ENCODE results near the gene YBX2.

The YBX2 gene

GRCh38 chr17:7313088-7313889, 18.9 kb upstream of the YBX2 start (continued):
- no peak for TF ChIP-seq ZBTB11 (tag by site-specific recombination; conservative IDR thresholded peaks at IDR 0.05; ENCODE audit: low read depth)
- no peak for TF ChIP-seq GLI2 (tag by site-specific recombination; IDR thresholded peaks at IDR 0.05; ENCODE audit: borderline replicate concordance, low read depth)
- no peak for TF ChIP-seq ZNF2 (tag by site-specific recombination; IDR thresholded peaks at IDR 0.05)
- TF ChIP-seq ZNF423 (tag by site-specific recombination; IDR thresholded peaks at IDR 0.05) = no peak
- no peak for TF ChIP-seq ZBTB20 (tag by site-specific recombination; IDR thresholded peaks at IDR 0.05)
- TF ChIP-seq BCL11A (tag by site-specific recombination; IDR thresholded peaks at IDR 0.05; ENCODE audit: low read depth) = no peak
- TF ChIP-seq MYNN (tag by site-specific recombination; IDR thresholded peaks at IDR 0.05; ENCODE audit: borderline replicate concordance) = no peak
- TF ChIP-seq ZSCAN4 (tag by site-specific recombination; IDR thresholded peaks at IDR 0.05) = no peak
- TF ChIP-seq ZNF211 (tag by site-specific recombination; IDR thresholded peaks at IDR 0.05; ENCODE audit: low read depth) = no peak
- TF ChIP-seq ZNF792 (tag by site-specific recombination; IDR thresholded peaks at IDR 0.05) = no peak
- TF ChIP-seq, protein P1, sequence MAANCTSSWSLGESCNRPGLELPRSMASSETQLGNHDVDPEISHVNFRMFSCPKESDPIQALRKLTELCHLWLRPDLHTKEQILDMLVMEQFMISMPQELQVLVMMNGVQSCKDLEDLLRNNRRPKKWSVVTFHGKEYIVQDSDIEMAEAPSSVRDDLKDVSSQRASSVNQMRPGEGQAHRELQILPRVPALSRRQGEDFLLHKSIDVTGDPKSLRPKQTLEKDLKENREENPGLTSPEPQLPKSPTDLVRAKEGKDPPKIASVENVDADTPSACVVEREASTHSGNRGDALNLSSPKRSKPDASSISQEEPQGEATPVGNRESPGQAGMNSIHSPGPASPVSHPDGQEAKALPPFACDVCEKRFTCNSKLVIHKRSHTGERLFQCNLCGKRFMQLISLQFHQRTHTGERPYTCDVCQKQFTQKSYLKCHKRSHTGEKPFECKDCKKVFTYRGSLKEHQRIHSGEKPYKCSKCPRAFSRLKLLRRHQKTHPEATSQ (tag by site-specific recombination; IDR thresholded peaks at IDR 0.05) = no peak
- 0 out of 2 replicates have a peak, but pooled peaks have one; percentile 46 for TF ChIP-seq CTCF (tag by site-specific recombination; IDR thresholded peaks at IDR 0.05)
- no peak for TF ChIP-seq ZNF596 (tag by site-specific recombination; IDR thresholded peaks at IDR 0.05)
- 0 out of 2 replicates have a peak, but pooled peaks have one; percentile 36 for TF ChIP-seq IKZF3 (tag by site-specific recombination; IDR thresholded peaks at IDR 0.05)
- no peak for TF ChIP-seq ZNF121 (tag by site-specific recombination; IDR thresholded peaks at IDR 0.05)
- peak; percentile 90 for TF ChIP-seq ZNF692 (tag by site-specific recombination; IDR thresholded peaks at IDR 0.05)
- no peak for TF ChIP-seq OVOL3 (tag by site-specific recombination; IDR thresholded peaks at IDR 0.05)
- no peak for TF ChIP-seq ZNF148 (tag by site-specific recombination; IDR thresholded peaks at IDR 0.05; ENCODE audit: borderline replicate concordance)
- peak; percentile 19; the same call in 1 of the 2 replicates for TF ChIP-seq PATZ1 (tag by site-specific recombination; IDR thresholded peaks at IDR 0.05)
- TF ChIP-seq ZNF624 (tag by site-specific recombination; IDR thresholded peaks at IDR 0.05) = no peak
- TF ChIP-seq ZFP69B (tag by site-specific recombination; IDR thresholded peaks at IDR 0.05) = peak; percentile 91

Data from HEK293 (cell line).